ACHN (cell line): ENCODE results near the gene SERTAD2.

Experiments
- DNase-seq: peaks from one replicate; pipeline ENCODE4 v3.0.0-alpha.2; 2015
- in situ Hi-C: cut with HindIII; loops from 2 replicates; pipeline ENCODE4 v1.10.0; 2017; ENCODE audit warnings: low sequenced_read_pairs, low pct_ligation_motif_present, low pct_unique_long_range_greater_than_20kb

Gene SERTAD2

GRCh38 chr2:64602436-64602835, 51.3 kb downstream of the SERTAD2 start:
- in situ Hi-C loops: no loop called here
- no peak for DNase-seq

GRCh38 chr2:64601785-64602391, 51.8 kb downstream of the SERTAD2 start:
- DNase-seq: no peak
- in situ Hi-C loops: no loop called here

GRCh38 chr2:64601034-64601754, 52.5 kb downstream of the SERTAD2 start:
- in situ Hi-C loops: no loop called here
- no peak for DNase-seq

GRCh38 chr2:64599469-64599868, 54.2 kb downstream of the SERTAD2 start:
- no peak for DNase-seq
- in situ Hi-C loops: no loop called here

GRCh38 chr2:64598226-64598625, 55.5 kb downstream of the SERTAD2 start:
- in situ Hi-C loops: no loop called here
- DNase-seq: no peak

- in situ Hi-C loops: no loop called here
- peak; percentile 58 for DNase-seq
These were observed 58.1 kb downstream of the SERTAD2 start for GRCh38 chr2:64595397-64596176.

GRCh38 chr2:64594226-64594989, 59.3 kb downstream of the SERTAD2 start:
- in situ Hi-C loops: no loop called here
- peak; percentile 43 for DNase-seq

GRCh38 chr2:64593035-64593655, 60.6 kb downstream of the SERTAD2 start:
- in situ Hi-C loops: no loop called here
- DNase-seq: peak; percentile 17

- no peak for DNase-seq
- in situ Hi-C loops: no loop called here
These were observed 62.5 kb downstream of the SERTAD2 start for GRCh38 chr2:64591188-64591587.

GRCh38 chr2:64587561-64587960, 66.2 kb downstream of the SERTAD2 start:
- in situ Hi-C loops: no loop called here
- DNase-seq: no peak

GRCh38 chr2:64586883-64587481, 66.7 kb downstream of the SERTAD2 start:
- DNase-seq: peak; percentile 67
- in situ Hi-C loops: no loop called here

GRCh38 chr2:64586054-64586453, 67.7 kb downstream of the SERTAD2 start:
- in situ Hi-C loops: no loop called here
- no peak for DNase-seq

- DNase-seq: no peak
- in situ Hi-C loops: no loop called here
These were observed 70.9 kb downstream of the SERTAD2 start for GRCh38 chr2:64582774-64583340.

- in situ Hi-C loops: no loop called here
- DNase-seq: no peak
These were observed 71.8 kb downstream of the SERTAD2 start for GRCh38 chr2:64581777-64582539.
